Peyer's patch (tissue), 4 donors: ENCODE results near the gene MAP4K1.

ENCODE experiments used
- CTCF ChIP-seq, 6 experiments: fragments of 450-650 bp in 4 of 6; fragments of 200-600 bp in 2 of 6; sonication (generic) in 1 of 6; IDR thresholded peaks; one replicate each; pipeline ENCODE4 v1.5.1; 2017 to 2019; ENCODE audit warnings: antibody characterized with exemption in 6 of 6, mild to moderate bottlenecking in 3 of 6, moderate library complexity in 1 of 6
- POLR2A ChIP-seq, 2 donors: fragments of 450-650 bp; IDR thresholded peaks; one replicate each; pipeline ENCODE4 v1.5.1; 2017; ENCODE audit warnings: antibody characterized with exemption in 2 of 2, mild to moderate bottlenecking in 2 of 2, moderate library complexity in 2 of 2

- TF ChIP-seq CTCF (IDR thresholded peaks at IDR 0.05) = no peak
- TF ChIP-seq POLR2A (IDR thresholded peaks at IDR 0.05) = no peak
These were observed 34.4 kb downstream of the MAP4K1 start for GRCh38 chr19:38583219-38583984.
